IPS-11a (cell line): Measurements from ENCODE around the gene TTC7B.

Source experiments
- H3K4me3 ChIP-seq: one replicate; pipeline ENCODE4 v1.5.1; 2013; ENCODE audit warnings: low read depth, low read length, control low read depth

TTC7B gene

GRCh38 chr14:90580377-90581335, 235.6 kb downstream of the TTC7B start:
- no peak overlapping the region for H3K4me3 ChIP-seq

GRCh38 chr14:90579816-90580215, 236.4 kb downstream of the TTC7B start:
- H3K4me3 ChIP-seq = no peak overlapping the region

GRCh38 chr14:90579088-90579487, 237.1 kb downstream of the TTC7B start:
- H3K4me3 ChIP-seq = no peak overlapping the region

- no peak overlapping the region for H3K4me3 ChIP-seq
Measured at GRCh38 chr14:90578283-90578985, 237.8 kb downstream of the TTC7B start.

- no peak overlapping the region for H3K4me3 ChIP-seq
Measured at GRCh38 chr14:90577661-90578282, 238.5 kb downstream of the TTC7B start.

GRCh38 chr14:90576981-90577660, 239.1 kb downstream of the TTC7B start:
- H3K4me3 ChIP-seq = no peak overlapping the region

- no peak overlapping the region for H3K4me3 ChIP-seq
Measured at GRCh38 chr14:90576581-90576980, 239.6 kb downstream of the TTC7B start.

- no peak overlapping the region for H3K4me3 ChIP-seq
Measured at GRCh38 chr14:90575781-90576180, 240.4 kb downstream of the TTC7B start.

- H3K4me3 ChIP-seq = no peak overlapping the region
Measured at GRCh38 chr14:90575336-90575735, 240.9 kb downstream of the TTC7B start.

GRCh38 chr14:90574188-90575131, 241.8 kb downstream of the TTC7B start:
- H3K4me3 ChIP-seq = no peak overlapping the region

- H3K4me3 ChIP-seq = no peak overlapping the region
Measured at GRCh38 chr14:90573385-90574105, 242.7 kb downstream of the TTC7B start.

- H3K4me3 ChIP-seq = no peak overlapping the region
Measured at GRCh38 chr14:90572441-90573150, 243.6 kb downstream of the TTC7B start.

- H3K4me3 ChIP-seq = no peak overlapping the region
Measured at GRCh38 chr14:90571149-90571947, 244.9 kb downstream of the TTC7B start.

- no peak overlapping the region for H3K4me3 ChIP-seq
Measured at GRCh38 chr14:90570461-90570860, 245.8 kb downstream of the TTC7B start.

- H3K4me3 ChIP-seq = no peak overlapping the region
Measured at GRCh38 chr14:90569606-90570387, 246.4 kb downstream of the TTC7B start.

GRCh38 chr14:90569201-90569600, 247.0 kb downstream of the TTC7B start:
- H3K4me3 ChIP-seq = no peak overlapping the region

GRCh38 chr14:90568405-90568804, 247.8 kb downstream of the TTC7B start:
- H3K4me3 ChIP-seq = no peak overlapping the region
